Endodermal cell (in vitro differentiated cells): ENCODE results near the gene FMNL2. TPM values are rescaled to one million over a fixed set of nuclear protein-coding genes. Genes with fewer than 3 reads are reported as not detected.

Experiments
- DNase-seq: peaks from one replicate; pipeline ENCODE4 v3.0.0-alpha.2; 2017
- H3K27ac ChIP-seq: 2 replicates; pipeline ENCODE4 v1.5.1; 2013; ENCODE audit warnings: mild to moderate bottlenecking, low read depth, low read length, moderate library complexity
- H3K27me3 ChIP-seq: 2 replicates; pipeline ENCODE4 v1.6.1; 2013; ENCODE audit warnings: mild to moderate bottlenecking, low read length, moderate library complexity; ENCODE audit not compliant: insufficient read depth, control insufficient read depth, poor library complexity, severe bottlenecking
- H3K36me3 ChIP-seq: 2 replicates; pipeline ENCODE4 v1.7.0; 2013; ENCODE audit warnings: mild to moderate bottlenecking, low read length, moderate library complexity; ENCODE audit not compliant: control insufficient read depth, insufficient read depth
- H3K4me1 ChIP-seq: one replicate; pipeline ENCODE4 v1.7.0; 2013; ENCODE audit warnings: low read length; ENCODE audit not compliant: control insufficient read depth, insufficient read depth
- H3K4me3 ChIP-seq: 2 replicates; pipeline ENCODE4 v1.5.1; 2013; ENCODE audit warnings: mild to moderate bottlenecking, low read length, moderate library complexity
- H3K9ac ChIP-seq: 2 replicates; pipeline ENCODE4 v1.6.1; 2013; ENCODE audit warnings: mild to moderate bottlenecking, low read length, moderate library complexity; ENCODE audit not compliant: poor library complexity, severe bottlenecking; ENCODE audit errors: extremely low read depth
- H3K9me3 ChIP-seq: 2 replicates; pipeline ENCODE4 v1.6.1; 2013; ENCODE audit warnings: mild to moderate bottlenecking, low read length, moderate library complexity; ENCODE audit not compliant: control insufficient read depth
- H3K27ac Mint-ChIP-seq: 2 replicates; pipeline ENCODE4 v1.8.0; 2020; ENCODE audit warnings: mixed read lengths
- H3K27me3 Mint-ChIP-seq: 2 replicates; pipeline ENCODE4 v1.8.0; 2021; ENCODE audit warnings: mild to moderate bottlenecking, mixed read lengths; ENCODE audit not compliant: insufficient read depth
- H3K36me3 Mint-ChIP-seq: 2 replicates; pipeline ENCODE4 v1.8.0; 2020; ENCODE audit warnings: low read depth, mixed read lengths
- H3K4me1 Mint-ChIP-seq: 2 replicates; pipeline ENCODE4 v1.8.0; 2020; ENCODE audit warnings: mixed read lengths
- H3K4me3 Mint-ChIP-seq: 2 replicates; pipeline ENCODE4 v1.8.0; 2020; ENCODE audit warnings: mild to moderate bottlenecking, moderate library complexity, mixed read lengths
- H3K9me3 Mint-ChIP-seq: 2 replicates; pipeline ENCODE4 v1.8.0; 2020; ENCODE audit warnings: mild to moderate bottlenecking, mixed read lengths
- WGBS, 2 experiments: methylation state at CpG; one replicate each; pipeline versions ENCODE4 v1.1.5 to v1.1.7; 2013; ENCODE audit warnings: missing lambda C conversion rate in 2 of 2, mixed read lengths in 1 of 2; ENCODE audit not compliant: insufficient coverage in 1 of 2, insufficient read length in 1 of 2; 5-methylcytosine and 5-hydroxymethylcytosine counted together
- total RNA-seq, 2 donors: library from RNA; stranded (reverse); fragmentation: NEBNext Ultra II Directional in 1 of 2; extraction: Animal tissue kit (Norgen Biotek cat#: 25700) in 1 of 2; gene quantifications; 2 replicates in 1 of 2; 3 replicates in 1 of 2; pipeline ENCODE4 v1.2.1, GENCODE V29; 2021
- TF ChIP-seq, protein P1 (sequence below): fragments of 200-600 bp; sonication (generic); conservative IDR thresholded peaks from 2 replicates; pipeline ENCODE4 v1.5.0; 2021; ENCODE audit warnings: antibody characterized with exemption, mild to moderate bottlenecking

The FMNL2 gene
- total RNA-seq, 2 donors from 2014 or later, result 49.4 to 51.8 TPM

DNA sequence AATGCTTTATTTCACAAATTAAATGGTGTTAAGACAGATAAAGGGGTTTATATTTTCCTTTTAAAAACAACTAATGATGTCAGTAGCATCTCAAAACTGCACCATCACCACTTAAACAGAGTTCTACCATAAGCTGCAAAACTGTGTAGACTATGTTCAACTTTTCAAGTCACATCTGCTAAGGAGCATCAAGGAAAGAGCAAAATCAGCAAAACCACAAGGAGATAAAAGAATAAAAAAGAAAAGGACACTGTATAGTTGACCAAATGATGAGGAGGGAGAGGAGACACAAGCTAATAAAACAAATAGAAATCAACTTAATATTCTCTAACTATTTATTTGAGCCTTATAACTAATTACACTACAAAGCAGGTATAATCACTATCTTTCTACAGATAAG is 348.4 kb downstream of the FMNL2 start:
- Histone ChIP-seq H3K27ac (no peak overlapping the region), H3K4me3 (no peak overlapping the region), H3K36me3 (peaks cover 99% of the 10 kb centered on the region), H3K27me3 (no peaks in the 10 kb centered on the region), H3K9me3 (peaks cover 44% of the 10 kb centered on the region), H3K4me1 (no peaks in the 10 kb centered on the region), H3K9ac (no peak overlapping the region)
- peaks cover 87% of the 10 kb centered on the region for H3K36me3 Mint-ChIP-seq
- peaks cover 8% of the 10 kb centered on the region for H3K9me3 Mint-ChIP-seq
- TF ChIP-seq, protein P1, sequence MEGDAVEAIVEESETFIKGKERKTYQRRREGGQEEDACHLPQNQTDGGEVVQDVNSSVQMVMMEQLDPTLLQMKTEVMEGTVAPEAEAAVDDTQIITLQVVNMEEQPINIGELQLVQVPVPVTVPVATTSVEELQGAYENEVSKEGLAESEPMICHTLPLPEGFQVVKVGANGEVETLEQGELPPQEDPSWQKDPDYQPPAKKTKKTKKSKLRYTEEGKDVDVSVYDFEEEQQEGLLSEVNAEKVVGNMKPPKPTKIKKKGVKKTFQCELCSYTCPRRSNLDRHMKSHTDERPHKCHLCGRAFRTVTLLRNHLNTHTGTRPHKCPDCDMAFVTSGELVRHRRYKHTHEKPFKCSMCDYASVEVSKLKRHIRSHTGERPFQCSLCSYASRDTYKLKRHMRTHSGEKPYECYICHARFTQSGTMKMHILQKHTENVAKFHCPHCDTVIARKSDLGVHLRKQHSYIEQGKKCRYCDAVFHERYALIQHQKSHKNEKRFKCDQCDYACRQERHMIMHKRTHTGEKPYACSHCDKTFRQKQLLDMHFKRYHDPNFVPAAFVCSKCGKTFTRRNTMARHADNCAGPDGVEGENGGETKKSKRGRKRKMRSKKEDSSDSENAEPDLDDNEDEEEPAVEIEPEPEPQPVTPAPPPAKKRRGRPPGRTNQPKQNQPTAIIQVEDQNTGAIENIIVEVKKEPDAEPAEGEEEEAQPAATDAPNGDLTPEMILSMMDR, result no peak
- H3K4me3 Mint-ChIP-seq, result no peak overlapping the region
- H3K27me3 Mint-ChIP-seq, result no peaks in the 10 kb centered on the region
- H3K27ac Mint-ChIP-seq, result no peak overlapping the region
- H3K4me1 Mint-ChIP-seq, result no peaks in the 10 kb centered on the region
- no peak for DNase-seq

DNA sequence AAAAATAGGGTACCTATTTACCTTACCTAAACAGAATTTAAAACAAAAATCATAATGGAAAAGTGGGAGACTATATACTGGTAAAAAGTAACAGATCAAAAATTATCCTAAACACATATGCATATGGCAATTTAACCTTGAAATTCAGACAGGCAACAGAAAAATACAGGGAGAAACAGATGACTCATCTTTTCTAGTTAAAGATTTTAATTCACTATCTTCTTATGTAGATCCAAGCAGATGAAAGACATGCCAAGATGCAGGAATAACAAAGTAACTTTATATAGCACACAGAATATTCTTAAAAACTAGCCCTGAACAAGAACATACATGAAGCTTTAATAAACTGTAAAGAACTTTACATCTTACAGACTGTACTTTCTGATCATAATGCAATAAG is 351.3 kb downstream of the FMNL2 start:
- Histone ChIP-seq H3K9ac (no peak overlapping the region), H3K27me3 (no peaks in the 10 kb centered on the region), H3K36me3 (peaks cover 97% of the 10 kb centered on the region), H3K27ac (no peak overlapping the region), H3K4me3 (no peak overlapping the region), H3K4me1 (no peaks in the 10 kb centered on the region), H3K9me3 (peaks cover 44% of the 10 kb centered on the region)
- peaks cover 81% of the 10 kb centered on the region for H3K36me3 Mint-ChIP-seq
- H3K27me3 Mint-ChIP-seq, result no peaks in the 10 kb centered on the region
- TF ChIP-seq, protein P1, result no peak
- H3K4me1 Mint-ChIP-seq, result no peaks in the 10 kb centered on the region
- no peak overlapping the region for H3K27ac Mint-ChIP-seq
- peaks cover 8% of the 10 kb centered on the region for H3K9me3 Mint-ChIP-seq
- DNase-seq, result no peak
- H3K4me3 Mint-ChIP-seq, result no peak overlapping the region

DNA sequence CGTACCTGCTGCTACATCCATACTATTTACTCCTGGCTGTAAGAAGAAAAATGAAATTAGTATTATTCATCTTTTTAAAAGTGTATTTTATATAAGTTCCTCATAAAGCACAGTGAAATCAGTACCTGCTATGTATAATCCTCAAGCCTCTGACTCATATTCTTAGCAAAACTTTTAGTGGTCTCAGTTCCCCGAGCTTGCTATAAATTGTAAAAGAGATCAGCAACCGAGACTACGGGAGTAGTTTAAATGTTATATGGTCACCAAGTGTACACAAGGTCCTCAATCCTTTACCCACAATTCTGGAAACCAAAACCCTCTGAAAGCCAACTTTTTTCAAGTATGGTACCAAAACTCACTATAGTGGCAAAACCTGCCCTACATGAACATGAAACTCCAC is 358.1 kb downstream of the FMNL2 start:
- Histone ChIP-seq H3K36me3 (peaks cover 87% of the 10 kb centered on the region), H3K9me3 (no peaks in the 10 kb centered on the region), H3K9ac (no peak overlapping the region), H3K27me3 (no peaks in the 10 kb centered on the region), H3K4me3 (no peak overlapping the region), H3K27ac (no peak overlapping the region), H3K4me1 (no peaks in the 10 kb centered on the region)
- H3K4me1 Mint-ChIP-seq, result no peaks in the 10 kb centered on the region
- TF ChIP-seq, protein P1, result no peak
- no peaks in the 10 kb centered on the region for H3K9me3 Mint-ChIP-seq
- H3K4me3 Mint-ChIP-seq, result no peak overlapping the region
- peaks cover 57% of the 10 kb centered on the region for H3K36me3 Mint-ChIP-seq
- 94% methylated on average over 4 of the region's 4 CpGs; no CpG with 5 or more reads in 1 of the 2 experiments for WGBS, 2 experiments
- no peak for DNase-seq
- H3K27ac Mint-ChIP-seq, result no peak overlapping the region
- H3K27me3 Mint-ChIP-seq, result no peaks in the 10 kb centered on the region
